Measurements from ENCODE around the gene SRD5A2.

The SRD5A2 gene

DNA sequence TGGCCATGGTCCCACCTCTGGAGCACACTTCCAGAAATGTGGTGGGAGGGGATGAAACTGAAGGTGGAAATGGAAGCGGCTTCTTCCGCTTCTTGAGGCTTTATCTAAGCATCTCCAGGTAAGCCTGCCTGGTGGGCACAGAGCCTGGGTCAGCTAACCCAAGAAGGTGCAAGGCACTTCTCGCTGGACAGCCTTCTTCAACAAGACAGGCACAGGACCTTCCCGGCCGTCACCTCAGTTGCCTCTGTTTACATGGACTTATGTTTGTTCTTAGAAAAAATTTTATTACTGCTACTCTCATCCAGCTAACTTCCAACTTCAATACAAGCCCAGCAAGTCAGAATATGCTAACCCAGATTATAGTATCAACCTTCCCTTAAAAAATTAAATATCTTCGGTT lies 51.9 kb downstream of the SRD5A2 start:
- CTCF ChIA-PET, result interaction anchor here (0.6 to 1.5 kb wide), 2 partner anchors 227 to 817 kb away, joined by 3 to 4 read pairs; no protein-coding TSS in a partner anchor
- TF ChIP-seq CTCF (IDR thresholded peaks at IDR 0.05; ENCODE audit: control extremely low read depth, extremely low read depth, low read depth, missing control alignments), result no peak
- DNase-seq (ENCODE audit: extremely low spot score), result no peak
- POLR2A ChIA-PET, result no interaction called here

DNA sequence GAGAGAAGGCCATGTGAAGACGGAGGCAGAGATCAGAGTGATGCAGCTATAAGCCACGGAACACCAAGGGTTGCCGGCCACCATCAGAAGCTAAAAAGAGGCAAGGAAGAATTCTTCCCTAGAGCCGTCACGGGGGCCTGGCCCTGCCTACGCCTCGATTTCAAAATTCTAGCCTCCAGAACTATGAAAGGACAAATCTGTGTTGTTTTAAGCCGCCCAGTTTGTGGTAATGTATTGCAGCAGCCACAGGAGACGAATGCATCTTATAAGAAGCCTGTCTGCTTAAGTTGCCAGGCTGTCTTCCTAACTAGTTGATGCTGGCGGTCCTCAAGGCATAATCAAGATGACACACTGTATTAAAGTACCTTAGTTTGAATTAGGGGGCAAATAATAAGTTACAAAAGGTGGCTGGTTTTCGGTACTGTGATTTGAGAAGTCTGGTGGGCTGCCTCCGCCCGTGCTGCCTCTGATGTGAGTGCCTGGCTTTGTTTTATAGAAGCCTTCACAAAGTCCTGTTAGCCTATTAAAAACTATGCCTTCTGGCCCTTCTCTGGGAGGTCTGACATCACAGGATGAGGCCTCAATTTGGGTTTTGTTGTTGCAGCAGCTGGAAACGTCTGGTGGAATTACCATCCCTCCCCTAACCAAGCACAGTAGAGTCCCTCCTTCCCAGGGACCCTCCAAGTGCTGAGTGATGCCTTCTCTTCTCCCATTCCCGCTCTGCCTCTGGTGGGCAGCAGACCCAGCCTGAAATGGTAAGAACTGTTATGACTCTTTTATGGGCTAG lies 53.6 kb downstream of the SRD5A2 start:
- CTCF ChIA-PET, result interaction anchor here (1.2 to 1.3 kb wide), 2 partner anchors 813 to 816 kb away, joined by 3 read pairs; no protein-coding TSS in a partner anchor
- no peak for TF ChIP-seq CTCF (IDR thresholded peaks at IDR 0.05; ENCODE audit: control extremely low read depth, extremely low read depth, low read depth, missing control alignments)
- POLR2A ChIA-PET, result no interaction called here
- no peak for DNase-seq (ENCODE audit: extremely low spot score)

- POLR2A ChIA-PET, result no interaction called here
Measured at GRCh38 chr2:31525876-31526275, 54.9 kb downstream of the SRD5A2 start.

GRCh38 chr2:31524592-31524991 lies 56.1 kb downstream of the SRD5A2 start:
- ChIA-PET POLR2A (no interaction called here), CTCF (interaction anchor here (0.6 to 2.7 kb wide), 5 partner anchors 15 to 815 kb away, joined by 3 to 22 read pairs (median 4); no protein-coding TSS in a partner anchor)
- TF ChIP-seq CTCF (IDR thresholded peaks at IDR 0.05; ENCODE audit: control extremely low read depth, extremely low read depth, low read depth, missing control alignments), result no peak
- no peak for DNase-seq (ENCODE audit: extremely low spot score)

More at GRCh38 chr2:31525876-31526275, 54.9 kb downstream of the SRD5A2 start:
- DNase-seq (ENCODE audit: extremely low spot score), result no peak
- CTCF ChIA-PET, result interaction anchor here (1.0 to 1.3 kb wide), 3 partner anchors 13 to 814 kb away, joined by 3 read pairs; no protein-coding TSS in a partner anchor
- no peak for TF ChIP-seq CTCF (IDR thresholded peaks at IDR 0.05; ENCODE audit: control extremely low read depth, extremely low read depth, low read depth, missing control alignments)

- CTCF ChIA-PET, result interaction anchor here (0.9 to 2.7 kb wide), 17 partner anchors 8 to 815 kb away, joined by 3 to 22 read pairs (median 4); no protein-coding TSS in a partner anchor
- POLR2A ChIA-PET, result no interaction called here
- peak; percentile 70 for TF ChIP-seq CTCF (IDR thresholded peaks at IDR 0.05; ENCODE audit: control extremely low read depth, extremely low read depth, low read depth, missing control alignments)
- peak; percentile 21 for DNase-seq (ENCODE audit: extremely low spot score)
Measured at GRCh38 chr2:31523871-31524492, 56.8 kb downstream of the SRD5A2 start.

DNA sequence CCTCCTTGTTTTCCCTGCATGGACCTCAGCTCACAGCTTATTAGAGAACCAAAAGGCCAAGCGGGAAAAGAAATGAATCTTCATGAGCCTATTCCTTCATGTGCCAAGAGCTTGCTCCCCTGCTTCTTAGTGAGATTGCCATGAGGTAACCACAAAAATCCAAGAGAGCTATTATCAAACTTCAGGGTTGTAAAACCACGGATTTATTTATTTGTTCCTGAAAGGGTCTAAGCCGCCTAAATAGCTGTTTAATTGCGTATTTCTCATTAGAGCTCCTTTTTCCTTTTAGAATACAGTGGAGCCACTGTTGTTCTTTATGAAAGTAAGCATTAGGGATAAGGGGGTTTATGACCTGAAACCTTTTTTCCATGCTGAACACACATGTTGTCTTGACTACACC lies 58.0 kb downstream of the SRD5A2 start:
- no peak for DNase-seq (ENCODE audit: extremely low spot score)
- TF ChIP-seq CTCF (IDR thresholded peaks at IDR 0.05; ENCODE audit: control extremely low read depth, extremely low read depth, low read depth, missing control alignments), result no peak
- CTCF ChIA-PET, result interaction anchor here (0.9 to 2.7 kb wide), 19 partner anchors 8 to 813 kb away, joined by 3 to 22 read pairs (median 4); no protein-coding TSS in a partner anchor
- POLR2A ChIA-PET, result no interaction called here

Data from GM10248 (cell line).